CD4-positive, CD25-positive, alpha-beta regulatory T cell (primary cell): ENCODE results near the gene BZW2. TPM values are rescaled to one million over a fixed set of nuclear protein-coding genes. Genes with fewer than 3 reads are reported as not detected.

Experiments
- polyA plus RNA-seq, 4 donors: library from polyadenylated mRNA; unstranded; fragments of 300-500 nt; fragmentation: Illumina TruSeq; gene quantifications; one replicate each; pipeline ENCODE4 v1.2.3, GENCODE V29; 2021
- total RNA-seq: library from RNA; stranded (reverse); gene quantifications from one replicate; pipeline ENCODE4 v1.2.3, GENCODE V29; 2022

BZW2 gene
- total and polyA plus RNA-seq, 5 donors from 2014 or later: 24.2 to 54.4 (median 46.2) TPM

Other genes with a start within 250 kb of the BZW2 start
- gene CRPPA, start 224.6 kb upstream of the BZW2 start, total RNA-seq: 0.17 TPM
- under 1 TPM in 3 of 4 donors, not detected in 1; 0.03 to 0.12 (median 0.09) TPM for gene CRPPA, start 224.6 kb upstream of the BZW2 start, polyA plus RNA-seq
- not detected for gene SOSTDC1, start 180.4 kb upstream of the BZW2 start, total RNA-seq
- gene SOSTDC1, start 180.4 kb upstream of the BZW2 start, polyA plus RNA-seq: not detected
- gene LRRC72, start 119.4 kb upstream of the BZW2 start, total RNA-seq: not detected
- not detected for gene LRRC72, start 119.4 kb upstream of the BZW2 start, polyA plus RNA-seq
- gene ANKMY2, start 427 bp upstream of the BZW2 start, total RNA-seq: 12.1 TPM
- gene ANKMY2, start 427 bp upstream of the BZW2 start, polyA plus RNA-seq: 10 to 100 TPM; 18.0 to 24.2 (median 20.1) TPM
- gene TSPAN13, start 107.6 kb downstream of the BZW2 start, total RNA-seq: 1.0 TPM
- gene TSPAN13, start 107.6 kb downstream of the BZW2 start, polyA plus RNA-seq: under 1 TPM; 0.10 to 0.41 (median 0.22) TPM
- gene AGR2, start 158.8 kb downstream of the BZW2 start, total RNA-seq: not detected
- not detected for gene AGR2, start 158.8 kb downstream of the BZW2 start, polyA plus RNA-seq
- gene AGR3, start 235.8 kb downstream of the BZW2 start, total RNA-seq: not detected
- not detected for gene AGR3, start 235.8 kb downstream of the BZW2 start, polyA plus RNA-seq